ENCODE measurements around the gene EDEM1.
"Not testable (repeated sequence)": the region's sequence is repeated elsewhere in the genome, so short reads cannot be mapped to it uniquely, and the experiment has no call there.

Gene EDEM1

GRCh38 chr3:5239602-5240001 lies 52.1 kb downstream of the EDEM1 start:
- FAIRE-seq, result no peak

GRCh38 chr3:5240740-5241139 lies 53.2 kb downstream of the EDEM1 start:
- FAIRE-seq, result no peak

DNA sequence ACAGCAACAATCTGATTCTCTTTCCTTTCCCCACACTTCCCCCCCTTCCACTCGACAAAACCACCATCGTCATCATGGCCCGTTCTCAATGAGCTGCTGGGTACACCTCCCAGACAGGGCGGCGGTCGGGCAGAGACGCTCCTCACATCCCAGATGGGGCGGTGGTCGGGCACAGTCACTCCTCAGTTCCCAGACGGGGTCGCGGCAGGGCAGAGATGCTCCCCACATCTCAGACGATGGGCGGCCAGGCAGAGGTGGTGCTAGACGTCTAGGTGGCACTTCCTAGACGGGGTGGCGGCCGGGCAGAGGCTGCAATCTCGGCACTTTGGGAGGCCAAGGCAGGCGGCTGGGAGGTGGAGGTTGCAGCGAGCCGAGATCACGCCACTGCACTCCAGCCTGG lies 55.3 kb downstream of the EDEM1 start:
- FAIRE-seq, result not testable (repeated sequence)

GRCh38 chr3:5245927-5246326 lies 58.4 kb downstream of the EDEM1 start:
- FAIRE-seq, result no peak

DNA sequence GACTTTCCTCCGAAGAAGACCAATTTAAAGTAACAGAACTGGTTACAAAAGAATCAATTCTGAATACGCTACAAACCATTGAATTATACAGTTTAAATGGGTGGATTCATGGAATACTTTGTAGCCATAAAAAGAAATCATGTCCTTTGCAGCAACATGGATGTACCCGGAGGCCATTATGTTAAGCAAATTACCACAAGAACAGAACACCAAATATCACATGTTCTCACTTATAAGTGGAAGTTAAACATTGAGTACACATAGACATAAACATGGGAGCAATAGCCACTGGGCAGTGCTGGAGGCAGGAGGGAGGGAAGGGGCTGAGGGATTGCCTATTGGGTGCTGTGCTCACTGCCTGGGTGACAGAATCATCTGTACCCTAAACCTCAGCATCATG lies 61.3 kb downstream of the EDEM1 start:
- FAIRE-seq, result no peak

- FAIRE-seq, result no peak
Observed at GRCh38 chr3:5250467-5251195, 63.1 kb downstream of the EDEM1 start.

- no peak for FAIRE-seq
Observed at GRCh38 chr3:5251196-5251583, 63.7 kb downstream of the EDEM1 start.

DNA sequence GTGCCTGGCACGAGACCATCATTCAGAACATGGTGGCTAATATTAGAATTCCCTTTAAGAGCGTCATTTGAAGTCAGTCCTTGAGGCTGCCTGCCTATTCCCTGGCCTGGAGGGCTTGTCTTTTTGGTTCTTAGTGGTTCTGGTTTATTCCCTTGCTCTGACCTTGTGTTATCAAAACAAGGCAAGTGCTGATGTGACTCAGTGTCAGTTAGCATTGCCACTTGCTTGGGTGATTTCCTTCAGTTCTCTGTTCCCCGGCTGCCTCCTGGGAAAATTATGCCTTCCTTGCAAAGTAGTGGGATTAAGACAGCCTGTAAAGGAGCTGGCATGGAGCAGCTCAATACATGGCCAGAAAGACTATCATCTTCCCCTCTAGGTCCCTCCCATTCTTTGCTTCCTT lies 64.6 kb downstream of the EDEM1 start:
- FAIRE-seq, result no peak

DNA sequence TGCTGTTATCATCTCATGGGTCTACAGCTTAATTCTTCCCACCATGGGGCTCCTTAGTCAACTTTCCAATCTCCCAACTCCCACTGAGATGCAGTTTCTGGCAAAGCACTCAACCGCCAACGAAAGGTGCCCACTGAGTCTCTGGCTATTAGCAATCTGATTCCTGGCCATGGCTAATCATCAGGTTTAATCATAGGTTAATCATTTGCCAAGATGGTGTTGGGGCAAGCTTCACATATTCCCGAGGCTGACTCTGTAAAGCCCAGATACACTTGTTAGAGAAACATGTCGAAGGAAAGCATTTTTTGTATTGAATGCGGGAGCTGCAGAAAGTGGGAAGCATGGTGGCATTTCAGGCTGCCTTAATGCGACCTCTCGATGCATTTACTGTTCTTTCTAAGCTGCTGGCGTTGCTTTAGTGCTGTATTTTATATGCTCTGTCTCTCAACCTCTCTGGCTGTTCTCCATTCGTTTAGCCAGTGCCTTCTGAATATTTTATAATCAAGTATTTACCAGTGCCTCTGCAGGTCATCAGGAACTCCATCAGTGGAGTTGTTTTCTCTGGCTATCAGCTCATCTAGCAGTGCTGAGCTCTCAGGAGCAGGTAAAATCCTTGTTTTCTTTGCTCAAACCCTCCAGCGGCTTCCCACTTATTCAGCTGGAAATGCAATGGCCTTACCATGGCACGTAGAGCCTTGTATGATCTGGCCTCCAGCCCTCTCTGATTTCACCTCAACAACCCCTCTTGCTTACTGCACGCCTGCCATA lies 67.0 kb downstream of the EDEM1 start:
- no peak for FAIRE-seq

DNA sequence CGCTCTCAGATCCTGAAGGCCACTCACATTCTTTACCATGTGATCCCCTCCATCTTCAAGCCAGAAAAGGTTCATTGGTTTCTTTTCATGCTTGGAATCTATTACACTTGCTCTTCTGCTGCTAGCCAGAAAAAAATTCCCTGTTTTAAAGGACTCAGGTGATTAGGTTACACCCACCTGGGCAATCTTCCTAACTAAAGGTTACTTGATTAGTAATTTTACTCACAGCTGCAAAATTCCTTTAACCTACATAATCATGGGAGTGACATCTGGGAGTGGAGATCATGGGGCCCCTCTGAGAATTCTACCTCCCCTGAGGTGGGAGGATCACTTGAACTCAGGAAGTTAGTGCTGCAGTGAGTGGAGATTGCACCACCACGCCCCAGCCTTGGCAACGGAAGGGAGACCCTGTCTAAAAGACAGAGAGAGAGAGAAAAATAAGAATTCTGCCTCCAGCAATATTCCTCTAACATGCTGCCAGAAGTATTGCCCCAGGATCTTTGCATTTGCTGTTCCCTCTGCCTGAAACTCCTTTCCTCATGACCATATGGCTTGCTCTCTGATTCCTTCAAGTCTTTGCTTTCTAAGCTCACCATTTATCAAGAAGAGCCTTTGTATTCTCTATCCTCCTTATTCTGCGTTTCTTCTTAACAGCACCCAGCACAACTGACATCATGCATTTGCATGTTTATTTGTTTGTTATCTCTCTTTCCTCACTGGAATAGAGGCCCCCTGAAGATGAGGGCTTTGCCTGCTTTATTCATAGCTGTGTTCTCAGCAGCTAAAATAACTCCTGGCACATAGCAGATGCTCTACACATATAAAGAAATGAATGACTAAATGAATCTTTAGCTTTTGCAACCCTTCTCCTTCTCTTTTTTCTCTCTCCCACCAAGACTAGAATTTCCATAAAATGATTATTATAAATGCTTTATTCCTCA lies 68.2 kb downstream of the EDEM1 start:
- no peak for FAIRE-seq

DNA sequence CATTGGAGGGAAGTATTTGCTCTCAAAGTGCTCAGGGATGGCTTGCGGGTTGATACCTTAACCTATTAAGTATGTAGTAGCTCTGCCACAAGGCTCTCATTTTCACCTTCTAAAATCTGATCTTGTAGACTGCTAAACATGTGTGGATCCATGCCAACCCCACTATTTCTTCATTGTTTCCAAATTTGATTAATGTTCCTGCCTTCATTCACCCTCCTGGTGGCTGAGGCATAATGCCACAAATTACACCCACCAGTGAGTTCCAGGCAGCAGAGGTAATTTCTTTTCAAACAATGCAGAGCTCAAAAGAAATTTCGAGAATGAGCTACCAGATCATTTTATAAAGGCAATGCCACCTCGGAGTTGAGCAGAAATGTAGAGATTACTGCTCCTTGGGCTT lies 71.0 kb downstream of the EDEM1 start:
- FAIRE-seq, result no peak

DNA sequence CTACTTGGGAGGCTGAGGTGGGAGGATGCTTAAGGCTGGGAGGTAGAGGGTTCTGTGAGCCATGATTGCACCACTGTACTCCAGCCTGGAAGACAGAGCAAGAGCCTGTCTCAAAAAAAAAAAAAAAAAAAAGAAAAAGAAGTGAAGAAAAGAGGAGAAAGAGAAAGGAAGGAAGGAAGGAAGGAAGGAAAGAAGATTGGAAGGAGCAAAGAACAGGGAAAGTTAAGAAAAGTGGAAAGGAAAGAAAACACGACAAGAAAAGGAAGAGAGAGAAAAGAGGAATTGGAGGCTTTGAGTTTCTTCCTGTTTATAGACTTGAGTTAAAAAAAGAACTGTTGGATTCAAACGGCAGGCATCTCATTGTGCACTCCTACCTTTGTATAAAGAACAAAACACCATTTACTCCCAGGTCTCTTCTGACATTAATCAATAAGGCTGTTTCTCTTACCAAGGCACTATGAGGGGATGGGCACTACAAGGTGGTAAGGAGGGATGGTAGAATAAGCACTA lies 73.5 kb downstream of the EDEM1 start:
- FAIRE-seq, result no peak

- FAIRE-seq, result no peak
Observed at GRCh38 chr3:5262507-5262906, 75.0 kb downstream of the EDEM1 start.

DNA sequence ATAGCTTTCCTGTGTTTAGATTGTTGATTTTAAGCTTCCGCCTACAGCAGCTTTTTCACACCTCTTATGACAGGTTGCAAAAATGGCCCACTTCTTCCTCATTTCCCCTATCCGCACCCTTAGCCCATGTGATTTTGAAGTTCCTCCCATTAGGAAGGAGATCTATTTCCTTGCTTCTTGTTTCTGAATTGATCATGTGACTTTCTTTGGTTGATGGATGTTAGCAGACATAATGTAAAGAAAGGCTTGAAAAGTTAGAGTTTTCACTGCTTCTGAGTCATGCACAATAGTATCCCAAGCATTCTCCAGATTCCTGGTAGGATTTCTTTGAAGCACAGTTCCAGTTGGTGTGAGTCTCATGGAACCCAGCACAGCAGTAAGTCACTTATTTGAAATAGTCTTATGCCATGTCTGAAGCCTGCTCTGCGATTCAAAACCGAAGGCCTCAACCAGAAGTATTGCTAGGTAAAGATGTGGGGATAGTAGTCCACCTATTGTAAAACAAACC lies 76.6 kb downstream of the EDEM1 start:
- no peak for FAIRE-seq

DNA sequence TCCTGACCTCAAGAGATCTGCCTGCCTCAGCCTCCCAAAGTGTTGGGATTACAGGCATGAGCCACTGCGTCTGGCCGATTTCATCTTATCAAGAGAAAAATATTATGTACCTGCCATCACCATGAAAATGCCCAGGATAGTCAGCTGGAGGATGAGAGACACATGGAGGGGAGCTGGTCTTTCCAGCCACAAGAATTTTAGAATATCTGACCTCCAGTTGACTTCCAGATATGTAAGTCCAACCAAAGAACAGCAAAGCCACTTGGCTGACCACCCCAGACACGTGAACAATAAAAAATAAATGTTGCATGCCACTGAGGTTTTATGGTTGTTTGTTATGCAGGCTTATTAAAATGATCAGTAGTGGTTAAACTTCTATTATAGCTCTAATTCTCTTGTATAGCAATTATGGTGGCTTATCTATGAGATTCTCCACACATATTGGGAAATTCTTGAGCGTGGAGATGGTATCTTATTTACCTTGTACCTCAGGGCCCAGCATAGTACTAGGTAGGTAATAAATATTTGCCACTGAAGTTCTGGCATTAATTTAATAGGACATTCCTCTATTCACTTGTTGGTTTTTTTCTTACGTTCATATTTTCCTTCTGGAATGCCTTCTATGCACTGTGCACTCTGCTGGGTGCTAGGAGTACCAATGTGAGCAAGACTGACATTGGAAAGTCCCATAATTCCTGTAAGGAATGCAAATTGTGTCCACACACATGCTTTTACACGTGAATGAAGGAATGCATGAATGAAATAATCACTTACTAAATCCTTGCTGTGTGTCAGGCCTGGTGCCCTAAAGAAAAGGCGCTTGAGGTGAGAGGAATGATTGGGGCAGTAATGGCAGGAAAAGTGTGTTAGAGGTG lies 77.6 kb downstream of the EDEM1 start:
- FAIRE-seq, result no peak

GRCh38 chr3:5267252-5267651 lies 79.7 kb downstream of the EDEM1 start:
- no peak for FAIRE-seq

DNA sequence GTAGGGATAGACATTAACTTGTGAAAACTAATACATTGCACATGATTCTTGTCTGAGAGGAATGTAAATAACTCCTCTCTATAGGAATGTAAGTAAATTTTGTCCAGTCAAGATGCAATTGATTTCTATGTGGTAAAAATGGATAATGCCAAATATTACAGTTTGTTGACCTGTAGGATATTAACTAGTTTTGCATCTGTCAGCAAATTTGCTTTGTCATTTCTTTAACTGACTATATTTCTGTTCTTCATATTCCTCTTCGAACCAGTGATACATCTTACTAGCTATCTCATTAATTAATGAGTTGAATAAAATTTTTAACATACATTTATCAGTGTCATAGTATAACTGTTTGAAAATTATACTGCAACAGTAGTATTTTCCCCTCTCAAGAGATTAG lies 80.4 kb downstream of the EDEM1 start:
- no peak for FAIRE-seq
